ENCODE measurements around the gene ITGB3. TPM values are rescaled to one million over a fixed set of nuclear protein-coding genes. Genes with fewer than 3 reads are reported as not detected.

The ITGB3 gene
- total and polyA plus RNA-seq, 10 of the 15 experiments (the other 5 are each of a cell fraction or from before 2014, with no cell fraction given): 0.69 to 22.8 (median 13.6) TPM

GRCh38 chr17:47274319-47275069 lies 20.9 kb downstream of the ITGB3 start:
- ChIA-PET RAD21 (ENCODE audit: unreplicated experiment) (interaction anchor here (2.3 to 7.1 kb wide), 3 partner anchors 14 to 44 kb away, joined by 11 to 43 read pairs (median 12); no protein-coding TSS in a partner anchor), CTCF (interaction anchor here (1.0 to 1.4 kb wide), 5 partner anchors 10 to 16 kb away, joined by 3 to 6 read pairs (median 5); no protein-coding TSS in a partner anchor), SMC1A (ENCODE audit: uncharacterized antibody, unreplicated experiment) (interaction anchor here (0.7 to 4.8 kb wide), 7 partner anchors 9 to 41 kb away, joined by 3 to 20 read pairs (median 5); partner anchors contain the start of gene ITGB3), POLR2A (interaction anchor here (0.7 to 2.6 kb wide), 4 partner anchors 8 to 18 kb away, joined by 3 to 15 read pairs (median 4); no protein-coding TSS in a partner anchor)
- Histone ChIP-seq H2AFZ (ENCODE audit: control insufficient read depth, low read depth, low read length) (no peak overlapping the region), H3K4me3 (no peak overlapping the region), H4K20me1 (ENCODE audit: control insufficient read depth, insufficient read depth) (no peaks in the 10 kb centered on the region), H3K27ac (ENCODE audit: control insufficient read depth, insufficient read depth) (no peak overlapping the region), H3K27me3 (replicated peaks in 1 of 2; ENCODE audit: control insufficient read depth in 2 of 2, insufficient read depth in 2 of 2, low read length in 1 of 2) (no peaks in the 10 kb centered on the region), H3K4me2 (ENCODE audit: control insufficient read depth, insufficient read depth) (no peak overlapping the region), H3K79me2 (ENCODE audit: control insufficient read depth, insufficient read depth, low read length) (no peaks in the 10 kb centered on the region), H3K4me1 (ENCODE audit: control insufficient read depth, insufficient read depth, low read length) (peaks cover 28% of the 10 kb centered on the region), H3K9ac (ENCODE audit: control insufficient read depth, insufficient read depth, low read length) (no peak overlapping the region), H3K36me3 (ENCODE audit: control insufficient read depth in 2 of 2, insufficient read depth in 2 of 2, low read length in 1 of 2) (no peaks in the 10 kb centered on the region), H3K9me3 (replicated peaks; ENCODE audit: control insufficient read depth, insufficient read depth, low read length) (no peaks in the 10 kb centered on the region; the same call in 1 of the 3 replicates)
- no TSS peak for BruUV-seq (replicated peaks)
- in situ Hi-C loops (cut with MboI): no loop called here
- 80% methylated on average over 5 of the region's 5 CpGs for WGBS (ENCODE audit: insufficient coverage, insufficient replicate concordance, low lambda C conversion rate, missing lambda C conversion rate)
- ATAC-seq (no peak), FAIRE-seq (no peak), DNase-seq (ENCODE audit: low read depth, low spot score) (no peak)
- intact Hi-C loops (cut with micrococcal nuclease; ENCODE audit: unreplicated experiment): no loop called here
- TF ChIP-seq NFYB (IDR thresholded peaks at IDR 0.05; ENCODE audit: insufficient read depth, low read depth, low read length): no peak
- TF ChIP-seq NRF1 (conservative IDR thresholded peaks at IDR 0.05; ENCODE audit: low read depth, low read length): no peak
- TF ChIP-seq MAX (IDR thresholded peaks at IDR 0.05; ENCODE audit: low read depth, low read length): no peak
- no peak for TF ChIP-seq ZNF207 (IDR thresholded peaks at IDR 0.05; ENCODE audit: borderline replicate concordance)
- TF ChIP-seq CBFB (IDR thresholded peaks at IDR 0.05; ENCODE audit: low read depth): no peak
- no peak for TF ChIP-seq EP300 (IDR thresholded peaks at IDR 0.05; ENCODE audit: borderline replicate concordance in 1 of 2, control insufficient read depth in 1 of 2, low read depth in 2 of 2, low read length in 2 of 2)
- TF ChIP-seq, protein P1, sequence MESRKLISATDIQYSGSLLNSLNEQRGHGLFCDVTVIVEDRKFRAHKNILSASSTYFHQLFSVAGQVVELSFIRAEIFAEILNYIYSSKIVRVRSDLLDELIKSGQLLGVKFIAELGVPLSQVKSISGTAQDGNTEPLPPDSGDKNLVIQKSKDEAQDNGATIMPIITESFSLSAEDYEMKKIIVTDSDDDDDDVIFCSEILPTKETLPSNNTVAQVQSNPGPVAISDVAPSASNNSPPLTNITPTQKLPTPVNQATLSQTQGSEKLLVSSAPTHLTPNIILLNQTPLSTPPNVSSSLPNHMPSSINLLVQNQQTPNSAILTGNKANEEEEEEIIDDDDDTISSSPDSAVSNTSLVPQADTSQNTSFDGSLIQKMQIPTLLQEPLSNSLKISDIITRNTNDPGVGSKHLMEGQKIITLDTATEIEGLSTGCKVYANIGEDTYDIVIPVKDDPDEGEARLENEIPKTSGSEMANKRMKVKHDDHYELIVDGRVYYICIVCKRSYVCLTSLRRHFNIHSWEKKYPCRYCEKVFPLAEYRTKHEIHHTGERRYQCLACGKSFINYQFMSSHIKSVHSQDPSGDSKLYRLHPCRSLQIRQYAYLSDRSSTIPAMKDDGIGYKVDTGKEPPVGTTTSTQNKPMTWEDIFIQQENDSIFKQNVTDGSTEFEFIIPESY (IDR thresholded peaks at IDR 0.05): no peak
- no peak for TF ChIP-seq RAD21 (IDR thresholded peaks at IDR 0.05; ENCODE audit: insufficient read depth, low read depth, low read length)
- TF ChIP-seq NFXL1 (IDR thresholded peaks at IDR 0.05; ENCODE audit: borderline replicate concordance): no peak
- no peak for TF ChIP-seq RFX5 (IDR thresholded peaks at IDR 0.05; ENCODE audit: low read depth, low read length)
- TF ChIP-seq SPI1 (IDR thresholded peaks at IDR 0.05; ENCODE audit: borderline replicate concordance, insufficient read depth, low read depth, low read length): no peak
- TF ChIP-seq ATF7 (IDR thresholded peaks at IDR 0.05; ENCODE audit: low read depth): no peak
- TF ChIP-seq KDM1A (IDR thresholded peaks at IDR 0.05; ENCODE audit: borderline replicate concordance): no peak
- no peak for TF ChIP-seq YBX1 (IDR thresholded peaks at IDR 0.05)
- TF ChIP-seq, protein P2, sequence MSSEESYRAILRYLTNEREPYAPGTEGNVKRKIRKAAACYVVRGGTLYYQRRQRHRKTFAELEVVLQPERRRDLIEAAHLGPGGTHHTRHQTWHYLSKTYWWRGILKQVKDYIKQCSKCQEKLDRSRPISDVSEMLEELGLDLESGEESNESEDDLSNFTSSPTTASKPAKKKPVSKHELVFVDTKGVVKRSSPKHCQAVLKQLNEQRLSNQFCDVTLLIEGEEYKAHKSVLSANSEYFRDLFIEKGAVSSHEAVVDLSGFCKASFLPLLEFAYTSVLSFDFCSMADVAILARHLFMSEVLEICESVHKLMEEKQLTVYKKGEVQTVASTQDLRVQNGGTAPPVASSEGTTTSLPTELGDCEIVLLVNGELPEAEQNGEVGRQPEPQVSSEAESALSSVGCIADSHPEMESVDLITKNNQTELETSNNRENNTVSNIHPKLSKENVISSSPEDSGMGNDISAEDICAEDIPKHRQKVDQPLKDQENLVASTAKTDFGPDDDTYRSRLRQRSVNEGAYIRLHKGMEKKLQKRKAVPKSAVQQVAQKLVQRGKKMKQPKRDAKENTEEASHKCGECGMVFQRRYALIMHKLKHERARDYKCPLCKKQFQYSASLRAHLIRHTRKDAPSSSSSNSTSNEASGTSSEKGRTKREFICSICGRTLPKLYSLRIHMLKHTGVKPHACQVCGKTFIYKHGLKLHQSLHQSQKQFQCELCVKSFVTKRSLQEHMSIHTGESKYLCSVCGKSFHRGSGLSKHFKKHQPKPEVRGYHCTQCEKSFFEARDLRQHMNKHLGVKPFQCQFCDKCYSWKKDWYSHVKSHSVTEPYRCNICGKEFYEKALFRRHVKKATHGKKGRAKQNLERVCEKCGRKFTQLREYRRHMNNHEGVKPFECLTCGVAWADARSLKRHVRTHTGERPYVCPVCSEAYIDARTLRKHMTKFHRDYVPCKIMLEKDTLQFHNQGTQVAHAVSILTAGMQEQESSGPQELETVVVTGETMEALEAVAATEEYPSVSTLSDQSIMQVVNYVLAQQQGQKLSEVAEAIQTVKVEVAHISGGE (CRISPR knock-in tag; IDR thresholded peaks at IDR 0.05): no peak
- no peak for TF ChIP-seq SUPT20H (IDR thresholded peaks at IDR 0.05; ENCODE audit: borderline replicate concordance, control insufficient read depth, low read depth, low read length)
- TF ChIP-seq NFYA (IDR thresholded peaks at IDR 0.05; ENCODE audit: borderline replicate concordance, low read depth, low read length): no peak
